Uterus (tissue), 4 donors: ENCODE measurements around the gene B3GNT3. TPM values are rescaled to one million over a fixed set of nuclear protein-coding genes. Genes with fewer than 3 reads are reported as not detected.

ENCODE experiments used
- DNase-seq, 2 donors: peaks; one replicate each; pipeline ENCODE4 v3.0.0-alpha.2; 2019 to 2020
- H3K27ac ChIP-seq, 2 donors: fragments of 200-600 bp; sonication (generic); 1 replicate in 1 of 2; 2 replicates in 1 of 2; pipeline ENCODE4 v1.5.1; 2016 to 2018
- H3K27me3 ChIP-seq, 2 donors: fragments of 200-600 bp; sonication (generic); one replicate each; pipeline ENCODE4 v1.5.1; 2018 to 2019; ENCODE audit warnings: control low read depth in 1 of 2
- H3K36me3 ChIP-seq, 2 donors: fragments of 200-600 bp; sonication (generic); one replicate each; pipeline ENCODE4 v1.5.1; 2019; ENCODE audit warnings: control low read depth in 1 of 2
- H3K4me1 ChIP-seq, 2 donors: fragments of 200-600 bp; sonication (generic); one replicate each; pipeline ENCODE4 v1.5.1; 2018 to 2019; ENCODE audit warnings: control low read depth in 1 of 2
- H3K4me3 ChIP-seq, 2 donors: fragments of 200-600 bp; sonication (generic); 1 replicate in 1 of 2; 2 replicates in 1 of 2; pipeline ENCODE4 v1.5.1; 2018 to 2019; ENCODE audit warnings: mild to moderate bottlenecking in 1 of 2
- H3K9me3 ChIP-seq, 2 donors: fragments of 200-600 bp; sonication (generic); one replicate each; pipeline ENCODE4 v1.5.1; 2019; ENCODE audit warnings: control low read depth in 1 of 2
- CTCF ChIP-seq, 4 experiments: fragments of 200-600 bp in 2 of 4; fragments of 450-650 bp in 2 of 4; sonication (generic) in 2 of 4; IDR thresholded peaks; one replicate each; pipeline ENCODE4 v1.5.1; 2016 to 2019; ENCODE audit warnings: antibody characterized with exemption in 4 of 4, mild to moderate bottlenecking in 2 of 4, moderate library complexity in 1 of 4
- POLR2A ChIP-seq, 2 donors: fragments of 450-650 bp; IDR thresholded peaks; one replicate each; pipeline ENCODE4 v1.6.1; 2016; ENCODE audit warnings: antibody characterized with exemption in 2 of 2, mild to moderate bottlenecking in 1 of 2, moderate library complexity in 1 of 2
- intact Hi-C: fragments of 100-400 bp; cut with DNase I; formaldehyde crosslinking; loops from one replicate; pipeline ENCODE4 v1.15.1; 2023; ENCODE audit warnings: low total_unique reads
- total RNA-seq, 4 donors: library from RNA; depleted of rRNA in 3 of 4; stranded (reverse); fragments of >200 nt in 3 of 4; gene quantifications; one replicate each; pipeline versions ENCODE4 v1.1.0 to v1.2.4, GENCODE V29; 2014 to 2023
- donor health status: DM: yes; HTN: yes; CAD: no.

The B3GNT3 gene
- total RNA-seq, 4 donors from 2014 or later = 1.4 TPM; not detected in 3

DNA sequence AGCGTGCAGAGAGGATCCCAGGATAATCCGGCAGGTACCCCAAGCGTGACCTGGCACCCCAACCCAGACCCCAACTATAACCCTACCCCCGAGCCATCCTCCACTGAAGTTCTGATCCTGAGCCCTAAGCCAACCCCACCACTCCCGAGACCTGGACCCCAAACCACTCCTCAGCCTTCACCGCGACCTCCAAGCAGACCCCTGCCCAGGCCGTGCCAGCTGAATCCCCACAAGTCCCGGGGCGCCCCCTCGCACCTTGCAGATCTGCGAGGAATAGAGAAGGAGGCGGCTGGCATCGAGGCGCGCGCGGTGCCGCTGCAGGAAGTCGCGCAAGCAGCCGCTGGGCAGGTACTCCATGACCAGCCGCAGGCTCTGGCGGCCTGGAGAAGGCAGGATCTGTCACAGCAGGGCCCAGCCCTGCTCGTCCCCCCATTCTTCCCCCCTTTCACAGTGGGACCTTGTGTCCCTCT lies 36.5 kb downstream of the B3GNT3 start:
- H3K36me3 ChIP-seq = no peaks in the 10 kb centered on the region
- H3K9me3 ChIP-seq = no peaks in the 10 kb centered on the region
- DNase-seq = no peak
- TF ChIP-seq CTCF (IDR thresholded peaks at IDR 0.05) (no peak), POLR2A (IDR thresholded peaks at IDR 0.05) (no peak)
- H3K4me1 ChIP-seq = no peaks in the 10 kb centered on the region
- H3K27me3 ChIP-seq = no peaks in the 10 kb centered on the region
- H3K4me3 ChIP-seq = peak overlapping the region in 1 of 2 donors; percentile 23
- H3K27ac ChIP-seq = no peak overlapping the region
- intact Hi-C loops = no loop called here

DNA sequence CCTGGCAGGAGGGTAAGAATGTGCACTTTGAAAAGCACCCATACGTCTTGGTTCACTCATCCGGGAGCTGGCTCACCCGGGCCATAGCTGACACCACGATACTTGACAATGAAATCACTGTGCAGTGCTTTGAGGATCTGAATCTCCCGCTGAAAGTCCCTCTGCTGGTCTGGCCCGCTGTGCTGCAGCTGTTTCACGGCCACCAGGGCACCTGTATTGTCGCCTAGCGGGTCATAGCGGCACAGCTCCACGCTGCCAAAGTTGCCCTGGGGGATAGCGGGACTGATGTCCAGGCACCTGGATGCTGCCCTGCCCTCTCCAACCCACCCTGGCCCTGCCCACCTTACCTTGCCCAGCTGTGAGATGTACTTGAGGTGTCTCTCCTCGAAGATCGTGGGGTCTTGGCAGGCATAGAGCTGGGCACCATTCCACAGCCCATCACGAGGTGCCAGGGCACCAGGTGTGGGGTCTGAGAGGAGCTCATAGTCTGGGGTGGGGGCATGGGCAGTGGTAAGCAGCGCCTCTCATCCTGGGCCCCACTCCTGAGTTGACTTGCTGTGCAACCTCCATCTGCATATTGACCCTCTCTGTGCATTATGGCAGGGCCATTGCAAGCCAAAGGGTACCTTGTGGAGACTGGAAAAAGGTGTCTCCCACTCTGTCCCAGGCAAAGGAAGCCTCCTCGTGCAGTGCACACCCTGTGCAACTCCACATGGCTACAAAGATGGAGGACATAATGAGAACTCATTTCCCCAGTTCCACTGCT lies 37.7 kb downstream of the B3GNT3 start:
- intact Hi-C loops = no loop called here
- Histone ChIP-seq H3K4me3 (no peak overlapping the region), H3K36me3 (no peaks in the 10 kb centered on the region), H3K9me3 (no peaks in the 10 kb centered on the region), H3K27ac (no peak overlapping the region), H3K4me1 (no peaks in the 10 kb centered on the region), H3K27me3 (no peaks in the 10 kb centered on the region)
- DNase-seq = no peak
- TF ChIP-seq CTCF (IDR thresholded peaks at IDR 0.05) (no peak), POLR2A (IDR thresholded peaks at IDR 0.05) (no peak)

- H3K27me3 ChIP-seq = no peaks in the 10 kb centered on the region
Measured at GRCh38 chr19:17834350-17835181, 39.6 kb downstream of the B3GNT3 start.

GRCh38 chr19:17835182-17836006 lies 40.5 kb downstream of the B3GNT3 start:
- TF ChIP-seq CTCF (IDR thresholded peaks at IDR 0.05) (no peak), POLR2A (IDR thresholded peaks at IDR 0.05) (no peak)
- H3K4me3 ChIP-seq = no peak overlapping the region
- H3K4me1 ChIP-seq = no peaks in the 10 kb centered on the region
- no peaks in the 10 kb centered on the region for H3K27me3 ChIP-seq
- H3K9me3 ChIP-seq = no peaks in the 10 kb centered on the region
- H3K27ac ChIP-seq = no peak overlapping the region
- DNase-seq = no peak
- no peaks in the 10 kb centered on the region for H3K36me3 ChIP-seq
- intact Hi-C loops = no loop called here

More at GRCh38 chr19:17834350-17835181, 39.6 kb downstream of the B3GNT3 start:
- Histone ChIP-seq H3K36me3 (no peaks in the 10 kb centered on the region), H3K4me1 (no peaks in the 10 kb centered on the region), H3K4me3 (no peak overlapping the region), H3K27ac (no peak overlapping the region), H3K9me3 (no peaks in the 10 kb centered on the region)
- intact Hi-C loops = no loop called here
- no peak for DNase-seq
- TF ChIP-seq CTCF (IDR thresholded peaks at IDR 0.05) = no peak
- no peak for TF ChIP-seq POLR2A (IDR thresholded peaks at IDR 0.05)
